GM19043 (cell line): ENCODE data around the gene OR52R1.
"Not testable (repeated sequence)": the region's sequence is repeated elsewhere in the genome, so short reads cannot be mapped to it uniquely, and the experiment has no call there.

Experiments
- ATAC-seq: cut with Tn5 transposase; IDR thresholded peaks from one replicate; pipeline ENCODE4 v1.9.1; 2021; ENCODE audit warnings: low read depth; ENCODE audit not compliant: unreplicated experiment

OR52R1 gene

GRCh38 chr11:4804280-4804679, at the start of gene OR52R1:
TSS of gene OR52R1 (minus strand) at chr11:4804380. CDS start at chr11:4804380, 0 bp downstream.
- ATAC-seq = no peak

- no peak for ATAC-seq
Measured at GRCh38 chr11:4851033-4851432, 46.9 kb upstream of the OR52R1 start.

- ATAC-seq = no peak
Measured at GRCh38 chr11:4848908-4849532, 44.8 kb upstream of the OR52R1 start, which contains the start of gene OR51S1. TSS of gene OR51S1 (minus strand) at chr11:4849208. CDS start at chr11:4849208, 0 bp downstream.

- no peak for ATAC-seq
Measured at GRCh38 chr11:4839851-4840549, 35.8 kb upstream of the OR52R1 start.

GRCh38 chr11:4830909-4831308, 26.7 kb upstream of the OR52R1 start:
- ATAC-seq = no peak

- no peak for ATAC-seq
Measured at GRCh38 chr11:4830346-4830745, 26.2 kb upstream of the OR52R1 start.

GRCh38 chr11:4826425-4826824, 22.2 kb upstream of the OR52R1 start:
- ATAC-seq = no peak

- no peak for ATAC-seq
Measured at GRCh38 chr11:4825132-4825531, 21.0 kb upstream of the OR52R1 start.

- ATAC-seq = no peak
Measured at GRCh38 chr11:4821021-4821420, 16.8 kb upstream of the OR52R1 start, which contains the start of gene OR51F2. TSS of gene OR51F2 (plus strand) at chr11:4821321. CDS start at chr11:4821422, 101 bp downstream.

GRCh38 chr11:4809246-4809645, 5.1 kb upstream of the OR52R1 start:
- ATAC-seq = no peak

- ATAC-seq = no peak
Measured at GRCh38 chr11:4808476-4808875, 4.3 kb upstream of the OR52R1 start.

- not testable (repeated sequence) for ATAC-seq
Measured at GRCh38 chr11:4801316-4801715, 2.9 kb downstream of the OR52R1 start.

- no peak for ATAC-seq
Measured at GRCh38 chr11:4798427-4799183, 5.6 kb downstream of the OR52R1 start.

- ATAC-seq = no peak
Measured at GRCh38 chr11:4797206-4797605, 7.0 kb downstream of the OR52R1 start.

GRCh38 chr11:4782454-4782853, 21.7 kb downstream of the OR52R1 start:
- no peak for ATAC-seq

GRCh38 chr11:4769838-4770237, 34.3 kb downstream of the OR52R1 start, which contains the start of gene OR51F1:
TSS of gene OR51F1 (minus strand) at chr11:4769938. CDS start at chr11:4769938, 0 bp downstream.
- no peak for ATAC-seq

GRCh38 chr11:4768094-4768493, 36.1 kb downstream of the OR52R1 start:
- no peak for ATAC-seq

GRCh38 chr11:4766420-4767043, 37.6 kb downstream of the OR52R1 start:
- ATAC-seq = no peak

GRCh38 chr11:4763096-4763495, 41.1 kb downstream of the OR52R1 start:
- no peak for ATAC-seq
